Neural crest cell (in vitro differentiated cells): ENCODE data around the gene EID3. TPM values are rescaled to one million over a fixed set of nuclear protein-coding genes. Genes with fewer than 3 reads are reported as not detected.

Experiments used
- DNase-seq: peaks from one replicate; pipeline ENCODE4 v3.0.0; 2021; ENCODE audit warnings: low read depth, mixed read lengths, low spot score
- H3K27ac Mint-ChIP-seq: one replicate; pipeline ENCODE4 v1.8.0; 2021; ENCODE audit warnings: mild to moderate bottlenecking, mixed read lengths; ENCODE audit not compliant: unreplicated experiment
- H3K27me3 Mint-ChIP-seq: 2 replicates; pipeline ENCODE4 v1.8.0; 2021; ENCODE audit warnings: low read depth, mild to moderate bottlenecking, mixed read lengths
- H3K36me3 Mint-ChIP-seq: 2 replicates; pipeline ENCODE4 v1.8.0; 2021; ENCODE audit warnings: low read depth, mild to moderate bottlenecking, mixed read lengths
- H3K4me1 Mint-ChIP-seq: 2 replicates; pipeline ENCODE4 v1.8.0; 2021; ENCODE audit warnings: mixed read lengths
- H3K4me3 Mint-ChIP-seq: one replicate; pipeline ENCODE4 v1.8.0; 2021; ENCODE audit warnings: mild to moderate bottlenecking, mixed read lengths
- H3K9me3 Mint-ChIP-seq: 2 replicates; pipeline ENCODE4 v1.8.0; 2021; ENCODE audit warnings: mixed read lengths
- total RNA-seq: library from RNA; stranded (reverse); gene quantifications from 2 replicates; pipeline ENCODE4 v1.2.1, GENCODE V29; 2021
- TF ChIP-seq, protein P1 (sequence below): fragments of 200-600 bp; sonication (generic); conservative IDR thresholded peaks from 2 replicates; pipeline ENCODE4 v1.5.0; 2021; ENCODE audit warnings: antibody characterized with exemption, mild to moderate bottlenecking

EID3 gene
- total RNA-seq, 1 donor from 2014 or later: 3.0 TPM

DNA sequence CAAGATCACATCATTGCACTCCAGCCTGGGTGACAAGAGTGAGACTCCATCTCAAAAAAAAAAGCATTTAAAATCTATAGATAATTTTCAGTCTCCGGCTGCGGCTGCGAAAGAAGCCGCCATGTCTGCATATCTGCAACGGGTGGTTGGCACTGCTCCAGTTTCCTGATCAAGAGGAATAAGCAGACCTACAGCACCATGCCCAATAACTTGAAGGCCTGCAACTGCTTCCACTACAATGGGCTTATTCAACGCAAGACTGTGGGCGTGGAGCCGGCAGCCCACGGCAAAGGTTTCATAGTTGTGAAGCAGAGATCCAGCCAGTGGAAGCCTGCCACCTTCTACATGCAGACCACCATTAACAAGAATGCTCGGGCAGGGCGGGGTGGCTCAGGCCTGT lies 30.6 kb upstream of the EID3 start:
- H3K36me3 Mint-ChIP-seq: no peaks in the 10 kb centered on the region
- no peaks in the 10 kb centered on the region for H3K27me3 Mint-ChIP-seq
- H3K4me3 Mint-ChIP-seq: no peak overlapping the region
- no peak overlapping the region for H3K27ac Mint-ChIP-seq
- H3K4me1 Mint-ChIP-seq: no peaks in the 10 kb centered on the region
- peaks cover 2% of the 10 kb centered on the region for H3K9me3 Mint-ChIP-seq
- TF ChIP-seq, protein P1, sequence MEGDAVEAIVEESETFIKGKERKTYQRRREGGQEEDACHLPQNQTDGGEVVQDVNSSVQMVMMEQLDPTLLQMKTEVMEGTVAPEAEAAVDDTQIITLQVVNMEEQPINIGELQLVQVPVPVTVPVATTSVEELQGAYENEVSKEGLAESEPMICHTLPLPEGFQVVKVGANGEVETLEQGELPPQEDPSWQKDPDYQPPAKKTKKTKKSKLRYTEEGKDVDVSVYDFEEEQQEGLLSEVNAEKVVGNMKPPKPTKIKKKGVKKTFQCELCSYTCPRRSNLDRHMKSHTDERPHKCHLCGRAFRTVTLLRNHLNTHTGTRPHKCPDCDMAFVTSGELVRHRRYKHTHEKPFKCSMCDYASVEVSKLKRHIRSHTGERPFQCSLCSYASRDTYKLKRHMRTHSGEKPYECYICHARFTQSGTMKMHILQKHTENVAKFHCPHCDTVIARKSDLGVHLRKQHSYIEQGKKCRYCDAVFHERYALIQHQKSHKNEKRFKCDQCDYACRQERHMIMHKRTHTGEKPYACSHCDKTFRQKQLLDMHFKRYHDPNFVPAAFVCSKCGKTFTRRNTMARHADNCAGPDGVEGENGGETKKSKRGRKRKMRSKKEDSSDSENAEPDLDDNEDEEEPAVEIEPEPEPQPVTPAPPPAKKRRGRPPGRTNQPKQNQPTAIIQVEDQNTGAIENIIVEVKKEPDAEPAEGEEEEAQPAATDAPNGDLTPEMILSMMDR: no peak
- DNase-seq: no peak

- Mint-ChIP-seq H3K36me3 (no peaks in the 10 kb centered on the region), H3K27me3 (no peaks in the 10 kb centered on the region), H3K4me1 (no peaks in the 10 kb centered on the region), H3K9me3 (peaks cover 2% of the 10 kb centered on the region), H3K4me3 (no peak overlapping the region), H3K27ac (no peak overlapping the region)
- TF ChIP-seq, protein P1: no peak
- no peak for DNase-seq
These were observed 30.0 kb upstream of the EID3 start for GRCh38 chr12:104273503-104273902.

- H3K4me3 Mint-ChIP-seq: no peak overlapping the region
- H3K27me3 Mint-ChIP-seq: no peaks in the 10 kb centered on the region
- no peaks in the 10 kb centered on the region for H3K36me3 Mint-ChIP-seq
- H3K9me3 Mint-ChIP-seq: peaks cover 2% of the 10 kb centered on the region
- H3K27ac Mint-ChIP-seq: no peak overlapping the region
- TF ChIP-seq, protein P1: no peak
- DNase-seq: no peak
- H3K4me1 Mint-ChIP-seq: no peaks in the 10 kb centered on the region
These were observed 28.7 kb upstream of the EID3 start for GRCh38 chr12:104274811-104275210.

- no peak for DNase-seq
- Mint-ChIP-seq H3K27ac (no peak overlapping the region), H3K4me3 (no peak overlapping the region), H3K36me3 (no peaks in the 10 kb centered on the region), H3K27me3 (no peaks in the 10 kb centered on the region), H3K9me3 (no peaks in the 10 kb centered on the region), H3K4me1 (no peaks in the 10 kb centered on the region)
- TF ChIP-seq, protein P1: no peak
These were observed 27.9 kb upstream of the EID3 start for GRCh38 chr12:104275689-104276088.

DNA sequence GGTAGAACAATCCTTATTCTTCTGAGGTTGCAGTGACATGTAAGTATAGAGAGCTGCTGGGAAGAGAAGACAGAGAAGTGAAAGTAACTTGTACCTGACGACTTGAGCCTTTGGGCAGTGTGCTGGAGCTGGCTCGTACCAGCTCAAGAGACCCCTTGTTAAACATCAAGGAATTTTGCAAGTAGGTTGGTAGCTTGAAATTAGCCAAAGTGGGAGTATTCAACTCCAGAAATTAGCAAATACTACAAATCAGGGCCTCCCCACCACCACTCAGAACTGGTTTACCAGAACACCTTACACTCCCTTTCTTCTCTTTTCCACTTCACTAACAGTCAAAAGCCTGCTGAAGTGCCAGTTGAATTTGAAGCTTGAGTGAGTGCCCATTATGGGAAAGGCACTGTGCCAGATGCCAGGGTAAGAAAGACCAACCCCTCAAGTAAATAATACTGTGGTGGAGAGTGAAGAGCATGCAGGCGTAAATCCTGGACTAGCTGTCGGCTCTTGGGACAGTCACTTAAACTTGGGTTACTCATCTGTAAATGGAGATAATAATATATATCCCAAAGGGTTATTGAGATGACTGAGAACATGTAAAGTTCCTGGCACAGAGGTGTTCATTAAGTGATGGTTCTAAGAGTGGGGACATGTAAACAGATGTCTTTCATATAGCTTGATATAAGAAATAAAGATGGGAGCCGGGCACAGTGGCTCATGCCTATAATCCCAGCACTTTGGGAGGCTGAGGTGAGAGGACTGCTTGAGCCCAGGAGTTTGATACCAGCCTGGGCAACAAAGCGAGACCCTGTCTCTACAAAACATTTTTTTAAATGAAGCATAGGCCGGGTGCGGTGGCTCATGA lies 27.0 kb upstream of the EID3 start:
- no peaks in the 10 kb centered on the region for H3K9me3 Mint-ChIP-seq
- TF ChIP-seq, protein P1: no peak
- no peaks in the 10 kb centered on the region for H3K27me3 Mint-ChIP-seq
- H3K27ac Mint-ChIP-seq: no peak overlapping the region
- H3K4me3 Mint-ChIP-seq: no peak overlapping the region
- H3K36me3 Mint-ChIP-seq: no peaks in the 10 kb centered on the region
- H3K4me1 Mint-ChIP-seq: peaks cover under 1% of the 10 kb centered on the region
- no peak for DNase-seq
